HepG2 (cell line): ENCODE data around the gene TRIM74. TPM values are rescaled to one million over a fixed set of nuclear protein-coding genes. Genes with fewer than 3 reads are reported as not detected.
"Not testable (repeated sequence)": the region's sequence is repeated elsewhere in the genome, so short reads cannot be mapped to it uniquely, and the experiment has no call there.

Experiments used
- ATAC-seq: fragments of 200-7000 bp; cut with Tn5 transposase; 3 replicates; pipeline ENCODE4 v1.9.1; 2020; ENCODE audit warnings: mild to moderate bottlenecking, moderate library complexity
- BruUV-seq: library from RNA; stranded (reverse); fragments of 400-500 nt; replicated peaks from 2 replicates; lab custom pipeline; 2021; lab: Mats Ljungman, UMichigan
- CTCF ChIA-PET: fragments of 300-600 bp; formaldehyde crosslinking; extraction: SDS; loops from one replicate; lab custom pipeline; 2021; ENCODE audit warnings: low total read pairs, inconsistent platforms, low intra/inter-chr PET ratio; lab: Yijun Ruan, JAX
- POLR2A ChIA-PET: fragments of 350-600 bp; sonication (Branson Sonifier 250); formaldehyde crosslinking; loops from one replicate; lab custom pipeline; 2020; ENCODE audit warnings: antibody characterized with exemption, inconsistent platforms; lab: Yijun Ruan, JAX
- DNase-seq: peaks from one replicate; pipeline ENCODE4 v3.0.0-alpha.2; 2015; ENCODE audit warnings: low spot score
- FAIRE-seq: peaks from 3 replicates; lab custom pipeline; 2011; peaks lifted over from hg19 to GRCh38; lab: Jason Lieb, UNC
- H2AFZ ChIP-seq: one replicate; pipeline ENCODE4 v1.6.1; 2011; ENCODE audit warnings: low read length, inconsistent platforms
- H3K27ac ChIP-seq: fragments of 300-600 bp; 3 replicates; pipeline ENCODE4 v1.8.0; 2011; ENCODE audit warnings: mixed run types, mild to moderate bottlenecking, mixed read lengths, low read length, inconsistent platforms; ENCODE audit not compliant: insufficient read depth; ENCODE audit errors: extremely low read length
- H3K27me3 ChIP-seq, 2 experiments: fragments of 200-600 bp in 1 of 2; 2 replicates in 1 of 2; 3 replicates in 1 of 2; pipeline versions ENCODE4 v1.6.0 to v1.8.0; 2011; ENCODE audit warnings: low read length in 2 of 2, mild to moderate bottlenecking in 2 of 2, moderate library complexity in 2 of 2, inconsistent platforms in 1 of 2; ENCODE audit not compliant: insufficient read depth in 2 of 2, control insufficient read depth in 1 of 2
- H3K36me3 ChIP-seq, 2 experiments: fragments of 200-600 bp in 1 of 2; replicated peaks in 1 of 2; 2 replicates in 1 of 2; 3 replicates in 1 of 2; pipeline versions ENCODE4 v1.5.1 to v1.8.0; 2011; ENCODE audit warnings: low read length in 2 of 2, inconsistent platforms in 1 of 2; ENCODE audit not compliant: insufficient read depth in 2 of 2, control insufficient read depth in 1 of 2
- H3K4me1 ChIP-seq: 2 replicates; pipeline ENCODE4 v1.5.1; 2012; ENCODE audit warnings: low read length, inconsistent platforms; ENCODE audit not compliant: insufficient read depth
- H3K4me2 ChIP-seq: 2 replicates; pipeline ENCODE4 v1.6.0; 2011; ENCODE audit warnings: low read depth, low read length, inconsistent platforms
- H3K4me3 ChIP-seq, 3 experiments: fragments of 200-600 bp in 1 of 3; sonication (generic), shearing (Covaris generic) in 1 of 3; replicated peaks in 1 of 3; 2 replicates each; pipeline ENCODE4 v1.5.1; 2011 to 2016; ENCODE audit warnings: low read length in 3 of 3, inconsistent platforms in 2 of 3, low read depth in 2 of 3, mild to moderate bottlenecking in 2 of 3, control low read depth in 1 of 3, mixed read lengths in 1 of 3; ENCODE audit not compliant: insufficient read depth in 1 of 3
- H3K79me2 ChIP-seq: one replicate; pipeline ENCODE4 v1.6.1; 2011; ENCODE audit warnings: low read length, inconsistent platforms; ENCODE audit not compliant: insufficient read depth
- H3K9ac ChIP-seq: 2 replicates; pipeline ENCODE4 v1.6.0; 2011; ENCODE audit warnings: mild to moderate bottlenecking, low read depth, low read length, inconsistent platforms; ENCODE audit not compliant: insufficient read depth
- H3K9me3 ChIP-seq: 2 replicates; pipeline ENCODE4 v1.5.1; 2012; ENCODE audit warnings: mild to moderate bottlenecking, low read length
- H4K20me1 ChIP-seq: 2 replicates; pipeline ENCODE4 v1.6.0; 2011; ENCODE audit warnings: inconsistent platforms, mild to moderate bottlenecking, low read length, moderate library complexity; ENCODE audit not compliant: insufficient read depth
- ATF1 ChIP-seq: IDR thresholded peaks from 2 replicates; pipeline ENCODE4 v1.6.1; 2016; ENCODE audit warnings: mild to moderate bottlenecking, control low read depth
- CEBPG ChIP-seq: IDR thresholded peaks from 2 replicates; pipeline ENCODE4 v1.6.1; 2016
- CREB1 ChIP-seq, 2 experiments: fragments of 450-650 bp in 1 of 2; IDR thresholded peaks; 2 replicates each; pipeline ENCODE4 v1.6.1; 2016 to 2017; ENCODE audit warnings: control low read depth in 1 of 2, mild to moderate bottlenecking in 1 of 2, missing compliant biosample characterization in 1 of 2, missing genetic modification characterization in 1 of 2
- GABPB1 ChIP-seq: IDR thresholded peaks from 2 replicates; pipeline ENCODE4 v1.6.1; 2016; ENCODE audit warnings: mild to moderate bottlenecking, missing genetic modification reagents, moderate library complexity, missing compliant biosample characterization
- GATAD1 ChIP-seq: IDR thresholded peaks from 2 replicates; pipeline ENCODE4 v1.6.1; 2016; ENCODE audit warnings: missing genetic modification reagents, missing compliant biosample characterization
- HDAC1 ChIP-seq: sonication (generic); formaldehyde crosslinking; IDR thresholded peaks from 2 replicates; pipeline ENCODE4 v1.5.1; 2020; ENCODE audit warnings: mild to moderate bottlenecking, missing genetic modification reagents
- NFKB2 ChIP-seq: sonication (generic); formaldehyde crosslinking; IDR thresholded peaks from 2 replicates; pipeline ENCODE4 v1.4.0; 2020; ENCODE audit warnings: missing genetic modification reagents, borderline replicate concordance
- NR2C2 ChIP-seq: sonication (generic); formaldehyde crosslinking; IDR thresholded peaks from 2 replicates; pipeline ENCODE4 v1.4.0; 2020; ENCODE audit warnings: missing genetic modification reagents, mild to moderate bottlenecking, moderate library complexity, borderline replicate concordance
- PHF20 ChIP-seq: sonication (generic); formaldehyde crosslinking; IDR thresholded peaks from 2 replicates; pipeline ENCODE4 v1.5.0; 2020; ENCODE audit warnings: mild to moderate bottlenecking, missing genetic modification reagents
- PHF21A ChIP-seq: sonication (generic); formaldehyde crosslinking; IDR thresholded peaks from 2 replicates; pipeline ENCODE4 v1.5.0; 2020; ENCODE audit warnings: mild to moderate bottlenecking, missing genetic modification reagents
- POLR2A ChIP-seq, 2 experiments: IDR thresholded peaks; 2 replicates each; pipeline ENCODE4 v1.6.1; 2011; ENCODE audit warnings: low read depth in 2 of 2, low read length in 2 of 2, mild to moderate bottlenecking in 1 of 2, moderate library complexity in 1 of 2; ENCODE audit not compliant: insufficient read depth in 1 of 2
- POLR2AphosphoS5 ChIP-seq: IDR thresholded peaks from 2 replicates; pipeline ENCODE4 v1.6.1; 2012; ENCODE audit warnings: low read depth, low read length
- RBFOX2 ChIP-seq: fragments of 200-400 bp; formaldehyde crosslinking; IDR thresholded peaks from 2 replicates; pipeline ENCODE4 v1.6.1; 2017; ENCODE audit warnings: low read depth, mild to moderate bottlenecking, low read length
- SIN3A ChIP-seq: IDR thresholded peaks from 2 replicates; pipeline ENCODE4 v1.6.1; 2011; ENCODE audit warnings: low read depth, mild to moderate bottlenecking, control low read depth, low read length, borderline replicate concordance
- YEATS2 ChIP-seq: sonication (generic); formaldehyde crosslinking; IDR thresholded peaks from 2 replicates; pipeline ENCODE4 v1.4.0; 2020; ENCODE audit warnings: missing genetic modification reagents, borderline replicate concordance
- ZFP90 ChIP-seq: sonication (generic); formaldehyde crosslinking; IDR thresholded peaks from 2 replicates; pipeline ENCODE4 v1.8.0; 2022; ENCODE audit warnings: missing genetic modification reagents, mild to moderate bottlenecking, inconsistent platforms, borderline replicate concordance
- ZNF605 ChIP-seq: sonication (generic); formaldehyde crosslinking; IDR thresholded peaks from 2 replicates; pipeline ENCODE4 v1.8.0; 2022; ENCODE audit warnings: mild to moderate bottlenecking, missing genetic modification reagents
- ZNF776 ChIP-seq: sonication (generic); formaldehyde crosslinking; IDR thresholded peaks from 2 replicates; pipeline ENCODE4 v1.4.0; 2020; ENCODE audit warnings: mild to moderate bottlenecking, missing genetic modification reagents
- WGBS: methylation state at CpG from one replicate; pipeline ENCODE4 v1.1.6; 2017; ENCODE audit warnings: low lambda C conversion rate; 5-methylcytosine and 5-hydroxymethylcytosine counted together
- in situ Hi-C: cut with HindIII; loops from 2 replicates; pipeline ENCODE4 v1.10.0; 2017; ENCODE audit warnings: low pct_unique_long_range_greater_than_20kb; ENCODE audit not compliant: extremely low pct_ligation_motif_present
- intact Hi-C: fragments of 100-400 bp; cut with micrococcal nuclease; formaldehyde crosslinking; loops from one replicate; pipeline ENCODE4 v1.10.0; 2022; ENCODE audit not compliant: unreplicated experiment
- polyA plus RNA-seq, 8 experiments: library from polyadenylated mRNA; depleted of rRNA in 3 of 8; stranded (reverse) in 7 of 8; unstranded in 1 of 8; fragments of >200 nt; fragmentation: Illumina TruSeq in 4 of 8; extraction: Trizol in 4 of 8; gene quantifications; 2 replicates each; pipeline versions ENCODE4 v1.2.1 to v1.2.3, GENCODE V29; 2011 to 2016; ENCODE audit warnings: low read depth in 4 of 8, missing spikeins in 1 of 8, mixed read lengths in 1 of 8; ENCODE audit not compliant: insufficient read depth in 1 of 8
- total RNA-seq, 5 experiments: library from RNA; depleted of rRNA; stranded (reverse); fragments of >200 nt; fragmentation: Illumina TruSeq; extraction: Trizol; gene quantifications; 2 replicates each; pipeline ENCODE4 v1.2.3, GENCODE V29; 2016; ENCODE audit warnings: low read depth in 1 of 5
- TF ChIP-seq, protein P1 (sequence below): IDR thresholded peaks from 2 replicates; pipeline ENCODE4 v1.6.1; 2016; ENCODE audit warnings: missing genetic modification reagents, missing compliant biosample characterization
- TF ChIP-seq, protein P2 (sequence below): IDR thresholded peaks from 2 replicates; pipeline ENCODE4 v1.6.1; 2016; ENCODE audit warnings: low read depth, borderline replicate concordance
- TF ChIP-seq, protein P3 (sequence below): sonication (generic); formaldehyde crosslinking; IDR thresholded peaks from 2 replicates; pipeline ENCODE4 v1.4.0; 2020; ENCODE audit warnings: missing genetic modification reagents, mild to moderate bottlenecking, borderline replicate concordance
- TF ChIP-seq, protein P4 (sequence below): sonication (generic); formaldehyde crosslinking; IDR thresholded peaks from 2 replicates; pipeline ENCODE4 v1.8.1; 2023; ENCODE audit warnings: mild to moderate bottlenecking, inconsistent platforms, moderate library complexity, missing genetic modification reagents, borderline replicate concordance

Gene TRIM74
- total and polyA plus RNA-seq, 2 of the 13 experiments (the other 11 are each of a cell fraction or from before 2014, with no cell fraction given): 0.51 to 1.4 TPM

DNA sequence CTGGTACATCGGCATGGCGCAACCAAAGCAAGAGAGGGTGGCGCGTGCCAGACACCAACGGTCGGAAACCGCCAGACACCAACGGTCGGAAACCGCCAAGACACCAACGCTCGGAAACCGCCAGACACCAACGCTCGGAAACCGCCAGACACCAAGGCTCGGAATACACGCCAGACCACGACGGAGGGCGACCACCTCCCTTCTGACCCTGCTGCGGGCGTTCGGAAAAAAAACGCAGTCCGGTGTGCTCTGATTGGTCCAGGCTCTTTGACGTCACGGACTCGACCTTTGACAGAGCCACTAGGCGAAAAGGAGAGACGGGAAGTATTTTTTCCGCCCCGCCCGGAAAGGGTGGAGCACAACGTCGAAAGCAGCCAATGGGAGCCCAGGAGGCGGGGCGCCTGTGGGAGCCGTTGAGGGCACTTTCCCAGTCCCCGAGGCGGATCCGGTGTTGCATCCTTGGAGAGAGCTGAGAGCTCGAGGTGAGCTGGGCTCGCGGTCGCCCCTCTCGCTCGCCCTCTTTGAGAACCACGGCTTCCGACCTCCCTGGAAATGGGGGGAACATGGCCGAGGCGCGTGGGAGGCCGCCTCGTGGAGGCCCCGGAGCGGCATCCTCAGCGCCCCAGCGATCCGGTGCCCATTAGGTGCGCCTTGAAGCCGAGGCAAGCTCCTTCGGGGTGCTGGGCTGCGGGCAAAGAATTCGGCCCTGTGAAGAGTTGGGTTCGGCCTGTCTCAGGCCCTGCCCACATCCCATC lies 36.6 kb upstream of the TRIM74 start:
- Histone ChIP-seq H3K9ac (peak overlapping the region; percentile 70), H3K4me2 (peak overlapping the region; percentile 47), H3K27ac (peak overlapping the region; percentile 77), H3K4me3 (peak overlapping the region; percentile 49 to 70 (median 65); a peak in 5 of 6 replicates)
- H3K4me1 ChIP-seq, FAIRE-seq, H2AFZ ChIP-seq, CTCF ChIA-PET, H4K20me1 ChIP-seq, BruUV-seq, H3K9me3 ChIP-seq, DNase-seq, H3K79me2 ChIP-seq, POLR2A ChIA-PET, intact Hi-C loops, H3K27me3 ChIP-seq, H3K36me3 ChIP-seq, in situ Hi-C loops: not testable (repeated sequence)
- ATAC-seq: peak; percentile 95
- WGBS: 0% methylated on average over 18 of the region's 66 CpGs
- TF ChIP-seq YEATS2 (CRISPR knock-in tag) (peak; percentile 41; the same call in 1 of the 2 replicates), PHF20 (CRISPR knock-in tag) (peak; percentile 52; the same call in 1 of the 2 replicates), ZFP90 (0 out of 2 replicates have a peak, but pooled peaks have one; percentile 9), NR2C2 (CRISPR knock-in tag) (peak; percentile 93), NFKB2 (CRISPR knock-in tag) (0 out of 2 replicates have a peak, but pooled peaks have one; percentile 49), SIN3A (peak; percentile 77; the same call in 1 of the 2 replicates), ZNF776 (CRISPR knock-in tag) (peak; percentile 63; the same call in 1 of the 2 replicates), HDAC1 (peak; percentile 34; the same call in 1 of the 2 replicates), CEBPG (CRISPR knock-in tag) (0 out of 2 replicates have a peak, but pooled peaks have one; percentile 14), POLR2A (IDR thresholded peaks at IDR 0.05; ENCODE audit: insufficient read depth in 1 of 2, low read depth in 2 of 2, low read length in 2 of 2) (peak; percentile 86 to 92), ZNF605 (CRISPR knock-in tag) (peak; percentile 44; the same call in 1 of the 2 replicates), GABPB1 (CRISPR knock-in tag) (peak; percentile 81), GATAD1 (peak; percentile 78), CREB1 (IDR thresholded peaks at IDR 0.05) (peak; percentile 96), CREB1 (CRISPR knock-in tag; IDR thresholded peaks at IDR 0.05) (peak; percentile 82), RBFOX2 (peak; percentile 54), ATF1 (peak; percentile 78), PHF21A (0 out of 2 replicates have a peak, but pooled peaks have one; percentile 32), POLR2AphosphoS5 (peak; percentile 87)
- TF ChIP-seq, protein P1, sequence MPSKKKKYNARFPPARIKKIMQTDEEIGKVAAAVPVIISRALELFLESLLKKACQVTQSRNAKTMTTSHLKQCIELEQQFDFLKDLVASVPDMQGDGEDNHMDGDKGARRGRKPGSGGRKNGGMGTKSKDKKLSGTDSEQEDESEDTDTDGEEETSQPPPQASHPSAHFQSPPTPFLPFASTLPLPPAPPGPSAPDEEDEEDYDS (CRISPR knock-in tag): peak; percentile 86
- TF ChIP-seq, protein P2, sequence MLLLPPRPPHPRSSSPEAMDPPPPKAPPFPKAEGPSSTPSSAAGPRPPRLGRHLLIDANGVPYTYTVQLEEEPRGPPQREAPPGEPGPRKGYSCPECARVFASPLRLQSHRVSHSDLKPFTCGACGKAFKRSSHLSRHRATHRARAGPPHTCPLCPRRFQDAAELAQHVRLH (CRISPR knock-in tag): peak; percentile 71; the same call in 1 of the 2 replicates
- TF ChIP-seq, protein P3, sequence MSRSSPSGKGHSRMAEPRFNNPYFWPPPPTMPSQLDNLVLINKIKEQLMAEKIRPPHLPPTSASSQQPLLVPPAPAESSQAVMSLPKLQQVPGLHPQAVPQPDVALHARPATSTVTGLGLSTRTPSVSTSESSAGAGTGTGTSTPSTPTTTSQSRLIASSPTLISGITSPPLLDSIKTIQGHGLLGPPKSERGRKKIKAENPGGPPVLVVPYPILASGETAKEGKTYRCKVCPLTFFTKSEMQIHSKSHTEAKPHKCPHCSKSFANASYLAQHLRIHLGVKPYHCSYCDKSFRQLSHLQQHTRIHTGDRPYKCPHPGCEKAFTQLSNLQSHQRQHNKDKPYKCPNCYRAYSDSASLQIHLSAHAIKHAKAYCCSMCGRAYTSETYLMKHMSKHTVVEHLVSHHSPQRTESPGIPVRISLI (CRISPR knock-in tag): peak; percentile 99
- TF ChIP-seq, protein P4, sequence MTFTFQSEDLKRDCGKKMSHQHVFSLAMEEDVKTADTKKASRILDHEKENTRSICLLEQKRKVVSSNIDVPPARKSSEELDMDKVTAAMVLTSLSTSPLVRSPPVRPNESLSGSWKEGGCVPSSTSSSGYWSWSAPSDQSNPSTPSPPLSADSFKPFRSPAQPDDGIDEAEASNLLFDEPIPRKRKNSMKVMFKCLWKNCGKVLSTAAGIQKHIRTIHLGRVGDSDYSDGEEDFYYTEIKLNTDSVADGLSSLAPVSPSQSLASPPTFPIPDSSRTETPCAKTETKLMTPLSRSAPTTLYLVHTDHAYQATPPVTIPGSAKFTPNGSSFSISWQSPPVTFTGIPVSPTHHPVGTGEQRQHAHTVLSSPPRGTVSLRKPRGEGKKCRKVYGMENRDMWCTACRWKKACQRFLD: peak; percentile 43; the same call in 1 of the 2 replicates
